Caki2 (cell line): ENCODE data around the gene KCNK15. TPM values are rescaled to one million over a fixed set of nuclear protein-coding genes. Genes with fewer than 3 reads are reported as not detected.

ENCODE experiments used
- DNase-seq: peaks from one replicate; pipeline ENCODE4 v3.0.0-alpha.2; 2015; ENCODE audit warnings: low read depth
- in situ Hi-C: cut with HindIII; loops from 2 replicates; pipeline ENCODE4 v1.10.0; 2016; ENCODE audit warnings: low sequenced_read_pairs, low pct_unique_long_range_greater_than_20kb, mixed read lengths
- total RNA-seq: library from RNA; depleted of rRNA; stranded (reverse); fragments of >200 nt; shearing (Covaris generic); gene quantifications from 2 replicates; pipeline ENCODE4 v1.2.3, GENCODE V29; 2014; ENCODE audit warnings: low replicate concordance

KCNK15 gene
- total RNA-seq, 1 experiment from 2014 or later: not detected

GRCh38 chr20:44730441-44730840, 15.2 kb upstream of the KCNK15 start:
- in situ Hi-C loops: loop anchor here (10.0 kb wide), 1 partner anchor 134 kb away; no protein-coding TSS in a partner anchor

GRCh38 chr20:44731657-44732056, 14.0 kb upstream of the KCNK15 start:
- no peak for DNase-seq
- in situ Hi-C loops: loop anchor here (10.0 kb wide), 1 partner anchor 133 kb away; no protein-coding TSS in a partner anchor

More at GRCh38 chr20:44730441-44730840, 15.2 kb upstream of the KCNK15 start:
- peak; percentile 98 for DNase-seq

- in situ Hi-C loops: loop anchor here (10.0 kb wide), 1 partner anchor 132 kb away; no protein-coding TSS in a partner anchor
These were observed 13.3 kb upstream of the KCNK15 start for GRCh38 chr20:44732327-44732726.

GRCh38 chr20:44733341-44734069, 12.2 kb upstream of the KCNK15 start:
- peak; percentile 71 for DNase-seq
- in situ Hi-C loops: loop anchor here (10.0 kb wide), 1 partner anchor 131 kb away; no protein-coding TSS in a partner anchor

More at GRCh38 chr20:44732327-44732726, 13.3 kb upstream of the KCNK15 start:
- DNase-seq: no peak

- peak; percentile 45 for DNase-seq
- in situ Hi-C loops: loop anchor here (10.0 kb wide), 1 partner anchor 130 kb away; no protein-coding TSS in a partner anchor
These were observed 10.7 kb upstream of the KCNK15 start for GRCh38 chr20:44734938-44735337.

GRCh38 chr20:44735816-44736169, 9.9 kb upstream of the KCNK15 start:
- DNase-seq: no peak
- in situ Hi-C loops: loop anchor here (10.0 kb wide), 1 partner anchor 129 kb away; no protein-coding TSS in a partner anchor

DNA sequence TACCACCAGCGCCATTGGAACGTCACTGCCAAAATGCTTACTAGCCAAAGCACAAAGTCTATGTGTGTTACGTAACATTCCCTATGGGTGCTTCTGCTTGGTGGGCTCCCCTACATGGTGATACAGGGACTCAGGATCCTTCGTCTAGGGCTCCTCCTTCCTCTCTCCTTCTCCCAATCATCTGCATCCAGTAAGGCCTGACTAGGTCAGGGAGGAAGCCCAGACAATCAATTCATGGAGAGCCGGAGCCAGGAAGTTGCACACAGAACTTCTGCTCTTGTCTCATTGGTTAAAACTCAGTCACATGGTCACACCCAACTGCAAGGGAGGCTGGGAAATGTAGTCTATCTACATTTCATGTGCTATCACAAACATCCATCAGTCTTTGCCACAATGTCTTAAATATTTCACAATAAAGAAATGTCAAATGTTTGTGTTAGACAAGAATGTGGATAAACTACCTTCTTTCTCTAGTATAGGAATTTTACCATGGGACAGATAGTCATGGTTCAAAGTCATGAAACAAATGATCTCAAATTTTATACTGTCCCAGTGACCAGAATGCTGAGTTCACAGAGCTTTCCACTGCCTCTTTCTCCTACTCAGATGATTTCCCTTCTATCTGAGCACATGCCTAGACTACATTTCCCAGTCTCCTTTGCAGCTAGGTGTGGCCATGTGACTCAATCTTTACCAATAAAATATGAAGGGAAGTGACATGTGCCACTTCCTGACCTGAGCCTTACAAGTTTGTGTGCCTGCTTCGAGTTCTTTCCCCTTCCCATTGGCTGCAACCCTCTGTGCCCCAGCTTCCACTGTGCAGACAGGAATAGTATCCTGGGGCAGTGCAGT, 9.3 kb upstream of the KCNK15 start:
- in situ Hi-C loops: loop anchor here (10.0 kb wide), 1 partner anchor 128 kb away; no protein-coding TSS in a partner anchor
- peak; percentile 93 for DNase-seq

DNA sequence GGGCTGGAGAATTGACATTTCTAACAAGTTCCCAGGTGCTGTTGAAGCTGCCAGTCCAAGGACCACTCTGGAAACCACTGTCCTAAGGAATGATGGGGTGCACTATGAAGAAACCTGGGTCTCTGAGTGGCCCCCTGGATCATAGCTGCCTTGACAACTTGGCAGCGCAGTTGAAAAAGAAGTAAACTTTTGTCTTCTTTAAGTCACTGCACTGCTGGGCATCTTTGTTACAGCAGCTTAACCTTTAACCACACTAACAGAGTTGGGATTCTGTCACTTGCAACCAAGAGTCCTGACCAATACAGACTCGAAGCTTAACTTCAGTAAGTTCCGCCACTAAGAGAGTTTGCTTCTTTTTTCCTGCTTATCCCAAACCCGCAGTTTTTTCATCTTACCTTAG, 8.5 kb upstream of the KCNK15 start:
- no peak for DNase-seq

GRCh38 chr20:44738813-44739477, 6.7 kb upstream of the KCNK15 start:
- in situ Hi-C loops: loop anchor here (10.0 kb wide), 1 partner anchor 126 kb away; no protein-coding TSS in a partner anchor
- peak; percentile 83 for DNase-seq

More for the DNA sequence above, 8.5 kb upstream of the KCNK15 start:
- in situ Hi-C loops: loop anchor here (10.0 kb wide), 1 partner anchor 128 kb away; no protein-coding TSS in a partner anchor

DNA sequence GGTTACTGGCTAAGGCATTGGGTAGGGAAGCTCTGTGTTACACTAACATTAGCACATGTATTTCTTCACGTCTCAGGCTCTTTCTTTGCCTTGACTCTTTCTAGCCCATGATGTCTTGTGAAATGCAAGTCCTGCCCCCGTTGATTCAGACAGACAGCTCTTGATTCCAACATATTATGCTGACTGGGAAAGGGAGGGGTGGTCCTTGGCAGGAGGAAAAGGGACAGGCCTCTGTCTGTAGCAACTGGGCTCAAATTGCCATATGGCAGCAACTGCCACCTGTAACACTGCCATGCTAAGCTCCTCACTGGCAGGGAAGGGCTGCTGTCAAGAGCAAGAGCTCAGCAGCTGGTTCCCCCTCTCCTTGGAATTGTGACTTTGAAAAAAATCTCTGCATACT, 5.7 kb upstream of the KCNK15 start:
- in situ Hi-C loops: loop anchor here (10.0 kb wide), 1 partner anchor 125 kb away; no protein-coding TSS in a partner anchor
- no peak for DNase-seq

GRCh38 chr20:44742304-44743079, 3.2 kb upstream of the KCNK15 start:
- no peak for DNase-seq
- in situ Hi-C loops: no loop called here

GRCh38 chr20:44743080-44743701, 2.5 kb upstream of the KCNK15 start:
- no peak for DNase-seq
- in situ Hi-C loops: no loop called here

- no peak for DNase-seq
- in situ Hi-C loops: no loop called here
These were observed 1.6 kb upstream of the KCNK15 start for GRCh38 chr20:44743916-44744655.

DNA sequence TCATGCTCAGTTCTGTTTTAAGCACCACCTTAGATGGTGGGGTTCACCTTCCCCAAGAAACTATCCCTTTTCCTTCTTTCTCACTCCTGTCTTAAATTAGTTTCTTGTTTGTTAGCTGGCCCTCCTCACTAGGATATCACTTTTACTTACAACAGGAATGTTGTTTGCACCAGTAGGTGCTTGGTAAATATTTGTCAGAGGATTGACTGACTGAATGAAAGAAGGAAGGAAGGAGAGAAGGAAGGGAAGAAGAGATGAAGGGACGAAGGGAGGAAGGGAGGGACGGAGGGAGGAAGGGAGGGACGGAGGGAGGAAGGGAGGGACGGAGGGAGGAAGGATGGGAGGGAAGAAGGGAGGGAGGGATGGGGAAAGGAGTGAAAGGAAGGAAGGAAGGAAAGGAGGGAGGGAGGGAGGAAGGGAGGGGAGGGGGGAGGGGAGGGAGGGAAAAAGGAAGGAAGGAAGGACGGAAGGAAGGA, 505 bp upstream of the KCNK15 start:
- in situ Hi-C loops: no loop called here
- DNase-seq: no peak

DNA sequence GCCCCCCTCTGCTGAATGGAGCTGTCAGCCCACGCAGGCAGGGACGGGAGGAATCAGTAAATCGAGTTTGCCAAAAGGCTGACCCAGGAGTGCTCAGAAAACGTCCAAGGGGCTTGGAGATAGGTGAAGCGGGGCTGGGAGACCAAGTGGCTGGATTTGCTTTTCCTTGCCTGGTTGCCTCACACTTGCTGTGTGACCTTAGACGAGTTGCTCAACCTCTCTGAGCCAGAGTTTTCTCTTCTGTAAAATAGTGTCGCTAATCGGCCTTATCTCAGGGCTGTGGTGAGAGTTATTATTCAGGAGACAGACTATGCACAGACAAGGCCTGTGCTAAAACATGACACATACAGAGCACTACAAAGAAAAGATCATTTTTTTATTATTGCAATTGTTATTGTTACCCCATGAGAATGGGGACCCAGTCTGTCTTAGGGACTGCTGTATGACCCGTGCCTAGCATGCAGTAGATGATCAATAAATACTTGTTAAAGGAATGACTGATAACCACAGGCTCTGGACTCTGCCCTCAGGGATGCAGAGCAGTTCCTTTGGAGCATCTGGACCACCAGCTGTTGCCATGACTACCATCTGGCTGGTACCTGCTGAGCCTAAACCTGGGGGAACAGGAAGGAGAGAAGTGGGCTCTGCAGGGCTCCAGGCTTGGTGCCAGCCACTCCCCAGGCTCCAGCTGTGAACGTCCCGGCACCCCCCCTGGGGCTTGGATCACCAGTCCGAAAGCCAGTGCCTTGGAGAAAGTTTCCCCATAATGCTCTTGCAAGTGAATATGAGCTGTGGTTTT, 901 bp downstream of the KCNK15 start:
- in situ Hi-C loops: no loop called here
- no peak for DNase-seq
